Measurements from ENCODE around the gene CYP4A22.
"Not testable (repeated sequence)": the region's sequence is repeated elsewhere in the genome, so short reads cannot be mapped to it uniquely, and the experiment has no call there.

GRCh38 chr1:47124834-47125233 lies 12.4 kb upstream of the CYP4A22 start:
- TF ChIP-seq CTCF, POLR2A, EP300 (IDR thresholded peaks at IDR 0.05): not testable (repeated sequence)

All from gastroesophageal sphincter (tissue), 3 donors.